Bronchial epithelial cell (primary cell): Measurements from ENCODE around the gene SHISA9. TPM values are rescaled to one million over a fixed set of nuclear protein-coding genes. Genes with fewer than 3 reads are reported as not detected.

Experiments used
- DNase-seq: peaks from one replicate; pipeline ENCODE4 v3.0.0-alpha.2; 2010; ENCODE audit warnings: low read depth
- FAIRE-seq: peaks from 2 replicates; lab custom pipeline; 2011; peaks lifted over from hg19 to GRCh38; lab: Jason Lieb, UNC
- H3K27me3 ChIP-seq: 2 replicates; pipeline ENCODE4 v1.5.1; 2011; ENCODE audit warnings: low read length; ENCODE audit not compliant: control insufficient read depth, insufficient read depth
- H3K36me3 ChIP-seq: 2 replicates; pipeline ENCODE4 v1.5.1; 2011; ENCODE audit warnings: low read length; ENCODE audit not compliant: control insufficient read depth, insufficient read depth
- H3K4me3 ChIP-seq: 2 replicates; pipeline ENCODE4 v1.5.1; 2011; ENCODE audit warnings: mild to moderate bottlenecking, low read depth, low read length, control low read depth
- CTCF ChIP-seq: IDR thresholded peaks from 2 replicates; pipeline ENCODE4 v1.5.1; 2011; ENCODE audit warnings: mild to moderate bottlenecking, moderate library complexity, low read length, control low read depth, inconsistent platforms; ENCODE audit not compliant: insufficient read depth, severe bottlenecking
- total RNA-seq: library from RNA; depleted of rRNA; stranded (reverse); fragments of >200 nt; gene quantifications from 2 replicates; pipeline ENCODE4 v1.2.1, GENCODE V29; 2014

The SHISA9 gene
- total RNA-seq, 1 donor from 2014 or later, result under 0.01 TPM

GRCh38 chr16:12900599-12901203, 697 bp upstream of the SHISA9 start:
- H3K36me3 ChIP-seq, result no peaks in the 10 kb centered on the region
- H3K27me3 ChIP-seq, result peaks cover 22% of the 10 kb centered on the region
- DNase-seq, result no peak
- FAIRE-seq, result no peak
- H3K4me3 ChIP-seq, result no peak overlapping the region
- TF ChIP-seq CTCF, result no peak

- TF ChIP-seq CTCF, result no peak
- no peaks in the 10 kb centered on the region for H3K36me3 ChIP-seq
- no peak overlapping the region for H3K4me3 ChIP-seq
- no peak for FAIRE-seq
- H3K27me3 ChIP-seq, result peaks cover 22% of the 10 kb centered on the region
- no peak for DNase-seq
These were observed 198 bp upstream of the SHISA9 start for GRCh38 chr16:12901204-12901596.

GRCh38 chr16:12902511-12903372, 1.3 kb downstream of the SHISA9 start:
- no peak overlapping the region for H3K4me3 ChIP-seq
- TF ChIP-seq CTCF, result no peak
- FAIRE-seq (no peak), DNase-seq (no peak)
- peaks cover 22% of the 10 kb centered on the region for H3K27me3 ChIP-seq
- H3K36me3 ChIP-seq, result no peaks in the 10 kb centered on the region

GRCh38 chr16:12903407-12904328, 2.3 kb downstream of the SHISA9 start:
- peaks cover 22% of the 10 kb centered on the region for H3K27me3 ChIP-seq
- TF ChIP-seq CTCF, result no peak
- no peaks in the 10 kb centered on the region for H3K36me3 ChIP-seq
- FAIRE-seq (no peak), DNase-seq (no peak)
- H3K4me3 ChIP-seq, result no peak overlapping the region

- FAIRE-seq, result no peak
- Histone ChIP-seq H3K4me3 (no peak overlapping the region), H3K36me3 (no peaks in the 10 kb centered on the region), H3K27me3 (peaks cover 22% of the 10 kb centered on the region)
- DNase-seq, result no peak
- TF ChIP-seq CTCF, result no peak
These were observed 2.9 kb downstream of the SHISA9 start for GRCh38 chr16:12904329-12904671.
